ENCODE data around the gene PARM1.

- TF ChIP-seq CTCF (IDR thresholded peaks at IDR 0.05) (no peak), POLR2A (IDR thresholded peaks at IDR 0.05) (no peak), POLR2AphosphoS5 (IDR thresholded peaks at IDR 0.05) (no peak)
Observed at GRCh38 chr4:74933562-74934015, 673 bp downstream of the PARM1 start.
